H1 (cell line): ENCODE measurements around the gene HADH. TPM values are rescaled to one million over a fixed set of nuclear protein-coding genes. Genes with fewer than 3 reads are reported as not detected.

Source experiments
- CTCF ChIP-seq, 3 experiments: IDR thresholded peaks; 1 replicate in 2 of 3; 2 replicates in 1 of 3; pipeline versions ENCODE4 v1.5.1 to v1.6.1; 2011; ENCODE audit warnings: low read length in 3 of 3, mild to moderate bottlenecking in 3 of 3, inconsistent platforms in 2 of 3, low read depth in 1 of 3, moderate library complexity in 1 of 3; ENCODE audit not compliant: insufficient read depth in 1 of 3; ENCODE audit errors: control extremely low read depth in 1 of 3
- polyA plus RNA-seq, 7 experiments: library from polyadenylated mRNA; depleted of rRNA in 3 of 7; stranded (reverse) in 5 of 7; unstranded in 2 of 7; fragments of >200 nt in 5 of 7; fragments of 200-250 nt in 2 of 7; gene quantifications; 1 replicate in 5 of 7; 2 replicates in 1 of 7; 4 replicates in 1 of 7; pipeline versions ENCODE4 v1.2.1 to v1.2.3, GENCODE V29; 2011 to 2013; ENCODE audit warnings: missing spikeins in 2 of 7, mixed read lengths in 2 of 7
- total RNA-seq: library from RNA; stranded (reverse); fragmentation: NEBNext Ultra II Directional; extraction: Animal tissue kit (Norgen Biotek cat#: 25700); gene quantifications from 2 replicates; pipeline ENCODE4 v1.2.1, GENCODE V29; 2021

HADH gene
- total and polyA plus RNA-seq, 2 of the 8 experiments (the other 6 are each of a cell fraction or from before 2014, with no cell fraction given), result 47.5 to 54.4 TPM

GRCh38 chr4:107945809-107946208 is 43.9 kb upstream of the HADH start (continued):
- no peak for TF ChIP-seq CTCF (IDR thresholded peaks at IDR 0.05; ENCODE audit: control extremely low read depth in 1 of 3, insufficient read depth in 1 of 3, low read depth in 1 of 3, low read length in 3 of 3)
